Epithelial cell of esophagus (primary cell): ENCODE data around the gene CCPG1.

Experiments
- DNase-seq: peaks from one replicate; pipeline ENCODE4 v3.0.0; 2010; ENCODE audit warnings: low read depth
- H3K4me3 ChIP-seq: 2 replicates; pipeline ENCODE4 v1.5.1; 2011; ENCODE audit warnings: mild to moderate bottlenecking, low read length, control low read depth
- TF ChIP-seq, protein P1 (sequence below): IDR thresholded peaks from 2 replicates; pipeline ENCODE4 v1.5.1; 2011; ENCODE audit warnings: low read depth, mild to moderate bottlenecking, low read length, control low read depth, inconsistent platforms; ENCODE audit not compliant: insufficient read depth; ENCODE audit errors: missing control alignments

CCPG1 gene

DNA sequence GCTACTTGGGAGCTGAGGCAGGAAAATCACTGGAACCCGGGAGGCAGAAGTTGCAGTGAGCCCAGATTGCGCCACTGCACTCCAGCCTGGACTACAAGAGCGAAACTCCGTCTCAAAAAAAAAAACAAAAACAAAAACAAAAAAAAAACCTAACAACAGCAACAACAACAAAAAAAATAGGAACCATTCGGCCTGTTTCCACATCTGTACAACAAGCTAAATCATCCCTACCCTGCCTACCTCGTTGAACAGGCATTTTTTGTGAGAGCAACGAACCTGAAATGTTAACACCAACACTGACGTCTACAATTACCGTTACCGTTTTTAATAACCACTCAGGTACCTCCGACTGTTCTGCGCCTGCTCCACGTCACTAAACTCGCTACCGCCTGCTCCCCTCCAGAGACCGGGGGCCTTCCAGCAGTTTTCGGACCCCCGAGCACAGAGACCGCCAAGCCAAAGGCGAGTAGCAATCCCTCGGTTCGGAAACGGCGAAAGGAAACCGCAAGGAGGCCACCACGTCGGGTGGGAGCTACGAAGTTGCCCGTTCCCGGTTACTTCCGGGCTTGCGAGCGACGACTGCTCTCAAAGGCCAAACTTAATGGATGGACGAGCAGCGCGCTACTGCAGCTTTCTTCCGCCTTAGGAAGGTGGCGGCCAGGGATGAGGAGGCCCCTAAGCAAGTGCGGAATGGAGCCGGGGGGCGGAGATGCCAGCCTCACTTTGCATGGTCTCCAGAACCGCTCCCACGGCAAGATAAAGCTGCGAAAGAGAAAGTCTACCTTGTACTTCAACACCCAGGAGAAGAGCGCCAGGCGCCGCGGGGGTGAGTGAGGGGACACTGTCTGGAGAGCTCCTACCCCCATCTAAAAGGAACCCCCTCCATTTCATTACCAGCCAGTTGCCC is 89.3 kb downstream of the CCPG1 start, which contains the start of the genes PIGB and PIGBOS1:
Gene PIGB (plus strand): TSS at position 635 of the 907 bp plus-strand sequence. CDS start 29 bp downstream, at position 664.
Gene PIGBOS1 (minus strand): TSS at position 536 of the 907 bp plus-strand sequence. CDS start 1,331 bp downstream, outside the sequence.
- TF ChIP-seq, protein P1, sequence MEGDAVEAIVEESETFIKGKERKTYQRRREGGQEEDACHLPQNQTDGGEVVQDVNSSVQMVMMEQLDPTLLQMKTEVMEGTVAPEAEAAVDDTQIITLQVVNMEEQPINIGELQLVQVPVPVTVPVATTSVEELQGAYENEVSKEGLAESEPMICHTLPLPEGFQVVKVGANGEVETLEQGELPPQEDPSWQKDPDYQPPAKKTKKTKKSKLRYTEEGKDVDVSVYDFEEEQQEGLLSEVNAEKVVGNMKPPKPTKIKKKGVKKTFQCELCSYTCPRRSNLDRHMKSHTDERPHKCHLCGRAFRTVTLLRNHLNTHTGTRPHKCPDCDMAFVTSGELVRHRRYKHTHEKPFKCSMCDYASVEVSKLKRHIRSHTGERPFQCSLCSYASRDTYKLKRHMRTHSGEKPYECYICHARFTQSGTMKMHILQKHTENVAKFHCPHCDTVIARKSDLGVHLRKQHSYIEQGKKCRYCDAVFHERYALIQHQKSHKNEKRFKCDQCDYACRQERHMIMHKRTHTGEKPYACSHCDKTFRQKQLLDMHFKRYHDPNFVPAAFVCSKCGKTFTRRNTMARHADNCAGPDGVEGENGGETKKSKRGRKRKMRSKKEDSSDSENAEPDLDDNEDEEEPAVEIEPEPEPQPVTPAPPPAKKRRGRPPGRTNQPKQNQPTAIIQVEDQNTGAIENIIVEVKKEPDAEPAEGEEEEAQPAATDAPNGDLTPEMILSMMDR, result no peak
- peak; percentile 88 for DNase-seq
- peak within 1 kb of the TSS; percentile 88 for H3K4me3 ChIP-seq
